Measurements from ENCODE around the gene TSPEAR. TPM values are rescaled to one million over a fixed set of nuclear protein-coding genes. Genes with fewer than 3 reads are reported as not detected.

TSPEAR gene
- total RNA-seq, 1 experiment from 2014 or later = 0.32 TPM

GRCh38 chr21:44758781-44759627 is 47.6 kb upstream of the TSPEAR start:
- ChIA-PET POLR2A (no interaction called here), CTCF (no interaction called here)
- DNase-seq = no peak

GRCh38 chr21:44758141-44758561 is 46.8 kb upstream of the TSPEAR start:
- H3K4me1 ChIP-seq = no peaks in the 10 kb centered on the region
- ChIA-PET CTCF (interaction anchor here (1.1 kb wide), 1 partner anchor 36 kb away, joined by 9 read pairs; no protein-coding TSS in a partner anchor), POLR2A (no interaction called here)
- no peak for TF ChIP-seq CTCF (IDR thresholded peaks at IDR 0.05; ENCODE audit: insufficient read depth in 1 of 2, low read depth in 1 of 2, low read length in 1 of 2, severe bottlenecking in 1 of 2, unreplicated experiment in 1 of 2)
- no peaks in the 10 kb centered on the region for H3K27me3 ChIP-seq (replicated peaks; ENCODE audit: control insufficient read depth, insufficient read depth, low read length)
- Mint-ChIP-seq H3K27ac (ENCODE audit: unreplicated experiment) (no peak overlapping the region), H3K36me3 (ENCODE audit: insufficient read depth, unreplicated experiment) (no peaks in the 10 kb centered on the region), H3K9me3 (ENCODE audit: unreplicated experiment) (no peaks in the 10 kb centered on the region), H3K4me1 (ENCODE audit: low read depth, unreplicated experiment) (peaks cover 6% of the 10 kb centered on the region), H3K4me3 (ENCODE audit: unreplicated experiment) (no peak overlapping the region), H3K27me3 (ENCODE audit: insufficient read depth, unreplicated experiment) (no peaks in the 10 kb centered on the region)
- intact Hi-C loops (cut with micrococcal nuclease; ENCODE audit: unreplicated experiment) = no loop called here
- BruUV-seq (replicated peaks) = no TSS peak
- H3K9me3 ChIP-seq = no peaks in the 10 kb centered on the region
- no peak for DNase-seq
- H3K4me3 ChIP-seq (ENCODE audit: low read depth, low read length) = no peak overlapping the region
- no peaks in the 10 kb centered on the region for H3K36me3 ChIP-seq (ENCODE audit: control insufficient read depth, insufficient read depth, low read length)

More at GRCh38 chr21:44758781-44759627, 47.6 kb upstream of the TSPEAR start:
- no peak for TF ChIP-seq CTCF (IDR thresholded peaks at IDR 0.05; ENCODE audit: insufficient read depth in 1 of 2, low read depth in 1 of 2, low read length in 1 of 2, severe bottlenecking in 1 of 2, unreplicated experiment in 1 of 2)
- H3K36me3 ChIP-seq (ENCODE audit: control insufficient read depth, insufficient read depth, low read length) = no peaks in the 10 kb centered on the region
- H3K4me1 ChIP-seq = no peaks in the 10 kb centered on the region
- Mint-ChIP-seq H3K4me1 (ENCODE audit: low read depth, unreplicated experiment) (peaks cover 6% of the 10 kb centered on the region), H3K27me3 (ENCODE audit: insufficient read depth, unreplicated experiment) (no peaks in the 10 kb centered on the region), H3K36me3 (ENCODE audit: insufficient read depth, unreplicated experiment) (peaks cover 5% of the 10 kb centered on the region), H3K4me3 (ENCODE audit: unreplicated experiment) (no peak overlapping the region), H3K9me3 (ENCODE audit: unreplicated experiment) (no peaks in the 10 kb centered on the region), H3K27ac (ENCODE audit: unreplicated experiment) (no peak overlapping the region)
- no peaks in the 10 kb centered on the region for H3K9me3 ChIP-seq
- intact Hi-C loops (cut with micrococcal nuclease; ENCODE audit: unreplicated experiment) = no loop called here
- no peak overlapping the region for H3K4me3 ChIP-seq (ENCODE audit: low read depth, low read length)
- H3K27me3 ChIP-seq (replicated peaks; ENCODE audit: control insufficient read depth, insufficient read depth, low read length) = no peaks in the 10 kb centered on the region
- BruUV-seq (replicated peaks) = no TSS peak

- Mint-ChIP-seq H3K9me3 (ENCODE audit: unreplicated experiment) (no peaks in the 10 kb centered on the region), H3K27ac (ENCODE audit: unreplicated experiment) (no peak overlapping the region), H3K4me3 (ENCODE audit: unreplicated experiment) (no peak overlapping the region), H3K4me1 (ENCODE audit: low read depth, unreplicated experiment) (peaks cover 6% of the 10 kb centered on the region), H3K36me3 (ENCODE audit: insufficient read depth, unreplicated experiment) (no peaks in the 10 kb centered on the region), H3K27me3 (ENCODE audit: insufficient read depth, unreplicated experiment) (no peaks in the 10 kb centered on the region)
- intact Hi-C loops (cut with micrococcal nuclease; ENCODE audit: unreplicated experiment) = no loop called here
- no TSS peak for BruUV-seq (replicated peaks)
- DNase-seq = no peak
- no peaks in the 10 kb centered on the region for H3K36me3 ChIP-seq (ENCODE audit: control insufficient read depth, insufficient read depth, low read length)
- no peaks in the 10 kb centered on the region for H3K4me1 ChIP-seq
- no peaks in the 10 kb centered on the region for H3K9me3 ChIP-seq
- H3K27me3 ChIP-seq (replicated peaks; ENCODE audit: control insufficient read depth, insufficient read depth, low read length) = no peaks in the 10 kb centered on the region
- no peak overlapping the region for H3K4me3 ChIP-seq (ENCODE audit: low read depth, low read length)
- no peak for TF ChIP-seq CTCF (IDR thresholded peaks at IDR 0.05; ENCODE audit: insufficient read depth in 1 of 2, low read depth in 1 of 2, low read length in 1 of 2, severe bottlenecking in 1 of 2, unreplicated experiment in 1 of 2)
- POLR2A ChIA-PET = no interaction called here
- CTCF ChIA-PET = interaction anchor here (1.1 kb wide), 1 partner anchor 36 kb away, joined by 9 read pairs; no protein-coding TSS in a partner anchor
These were observed 46.4 kb upstream of the TSPEAR start for GRCh38 chr21:44757731-44758130.

Measured in Caco-2 (cell line).